ENCODE results near the gene MRPL34. TPM values are rescaled to one million over a fixed set of nuclear protein-coding genes. Genes with fewer than 3 reads are reported as not detected.

The MRPL34 gene
- total and polyA plus RNA-seq, 9 of the 15 experiments (the other 6 are each of a cell fraction or from before 2014, with no cell fraction given) = 11.5 to 256 (median 72.5) TPM

GRCh38 chr19:17282488-17283125, 23.1 kb upstream of the MRPL34 start (continued):
- TF ChIP-seq CCNT2 (IDR thresholded peaks at IDR 0.05; ENCODE audit: borderline replicate concordance, extremely low read depth, insufficient read length, low read depth, low read length) = peak; percentile 36
- no peak for TF ChIP-seq ZNF561 (CRISPR knock-in tag; conservative IDR thresholded peaks at IDR 0.05)
- no peak for TF ChIP-seq ELF4 (CRISPR knock-in tag; IDR thresholded peaks at IDR 0.05)
- peak; percentile 64 for TF ChIP-seq GABPB1 (CRISPR knock-in tag; IDR thresholded peaks at IDR 0.05)
- no peak for TF ChIP-seq MLX (CRISPR knock-in tag; conservative IDR thresholded peaks at IDR 0.05)
- TF ChIP-seq TAL1 (IDR thresholded peaks at IDR 0.05) = no peak
- TF ChIP-seq GATAD2A (IDR thresholded peaks at IDR 0.05) = peak; percentile 77
- 0 out of 2 replicates have a peak, but pooled peaks have one; percentile 29 for TF ChIP-seq DMBX1 (CRISPR knock-in tag; IDR thresholded peaks at IDR 0.05; ENCODE audit: borderline replicate concordance)
- TF ChIP-seq POLR3G (IDR thresholded peaks at IDR 0.05; ENCODE audit: extremely low read depth, insufficient read length, insufficient replicate concordance) = no peak
- no peak for TF ChIP-seq ZNF121 (CRISPR knock-in tag; conservative IDR thresholded peaks at IDR 0.05)
- TF ChIP-seq ZKSCAN3 (CRISPR knock-in tag; IDR thresholded peaks at IDR 0.05) = no peak
- peak; percentile 63 for TF ChIP-seq MAX (CRISPR knock-in tag; IDR thresholded peaks at IDR 0.05)
- no peak for TF ChIP-seq STAT5B (CRISPR knock-in tag; IDR thresholded peaks at IDR 0.05)
- TF ChIP-seq IRF2 (CRISPR knock-in tag; IDR thresholded peaks at IDR 0.05) = no peak
- no peak for TF ChIP-seq ZNF696 (CRISPR knock-in tag; conservative IDR thresholded peaks at IDR 0.05)
- TF ChIP-seq ZNF232 (CRISPR knock-in tag; IDR thresholded peaks at IDR 0.05) = no peak
- TF ChIP-seq HDAC8 (tag; IDR thresholded peaks at IDR 0.05) = no peak
- TF ChIP-seq ZFP1 (CRISPR knock-in tag; IDR thresholded peaks at IDR 0.05) = no peak
- no peak for TF ChIP-seq SLC30A9 (CRISPR knock-in tag; IDR thresholded peaks at IDR 0.05)
- TF ChIP-seq MEF2A (IDR thresholded peaks at IDR 0.05; ENCODE audit: control insufficient read depth, low read depth, low read length) = no peak
- no peak for TF ChIP-seq ETS2 (tag; IDR thresholded peaks at IDR 0.05; ENCODE audit: borderline replicate concordance, poor library complexity, severe bottlenecking)
- no peak for TF ChIP-seq MXD1 (CRISPR knock-in tag; IDR thresholded peaks at IDR 0.05; ENCODE audit: borderline replicate concordance, poor library complexity, severe bottlenecking)
- no peak for TF ChIP-seq ZNF239 (CRISPR knock-in tag; IDR thresholded peaks at IDR 0.05)
- TF ChIP-seq MCM2 (IDR thresholded peaks at IDR 0.05; ENCODE audit: low read depth) = no peak
- TF ChIP-seq MYC (IDR thresholded peaks at IDR 0.05; ENCODE audit: low read depth, low read length) = 0 out of 2 replicates have a peak, but pooled peaks have one; percentile 39
- no peak for TF ChIP-seq MYC (CRISPR knock-in tag; IDR thresholded peaks at IDR 0.05; ENCODE audit: borderline replicate concordance, low read depth)
- TF ChIP-seq BCOR (IDR thresholded peaks at IDR 0.05) = peak; percentile 64
- TF ChIP-seq GABPB2 (CRISPR knock-in tag; conservative IDR thresholded peaks at IDR 0.05) = no peak

Measured in K562 (cell line).